GM11168 (cell line): ENCODE measurements around the gene ZNF473.

Experiments
- in situ Hi-C: fragments of 300-500 bp; cut with MboI; formaldehyde crosslinking; loops from one replicate; pipeline ENCODE4 v1.12.0; 2022; ENCODE audit warnings: low sequenced_read_pairs; ENCODE audit not compliant: unreplicated experiment

The ZNF473 gene

GRCh38 chr19:50025794-50026549, at the start of gene ZNF473:
Gene ZNF473, plus strand, starts transcription at chr19:50026005. Its CDS starts 5,078 bp downstream, at chr19:50031083.
- in situ Hi-C loops, result no loop called here

GRCh38 chr19:49976496-49976895, 49.3 kb upstream of the ZNF473 start:
- in situ Hi-C loops, result no loop called here

DNA sequence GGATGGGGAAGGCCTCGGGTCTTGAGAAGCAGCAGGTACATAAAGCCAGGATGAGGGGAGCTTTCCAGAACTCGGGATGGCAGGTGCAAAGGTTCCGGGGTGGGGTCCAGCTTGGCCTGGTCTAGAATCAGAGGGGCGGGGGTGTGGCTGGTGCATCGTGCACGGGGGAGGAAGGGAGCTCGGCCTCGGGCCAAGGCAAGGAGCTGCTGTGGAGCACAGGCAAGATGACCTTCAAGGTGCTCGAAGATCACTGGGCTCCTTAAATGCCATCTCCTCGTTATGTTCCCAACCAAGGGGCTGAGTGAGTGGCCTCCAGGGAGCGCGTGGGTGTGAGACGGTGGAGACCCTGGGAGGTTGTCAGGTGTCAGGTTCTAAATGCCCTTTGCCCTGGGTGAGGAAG, 48.7 kb upstream of the ZNF473 start:
- in situ Hi-C loops, result no loop called here

GRCh38 chr19:49977881-49978280, 47.9 kb upstream of the ZNF473 start:
- in situ Hi-C loops, result no loop called here

DNA sequence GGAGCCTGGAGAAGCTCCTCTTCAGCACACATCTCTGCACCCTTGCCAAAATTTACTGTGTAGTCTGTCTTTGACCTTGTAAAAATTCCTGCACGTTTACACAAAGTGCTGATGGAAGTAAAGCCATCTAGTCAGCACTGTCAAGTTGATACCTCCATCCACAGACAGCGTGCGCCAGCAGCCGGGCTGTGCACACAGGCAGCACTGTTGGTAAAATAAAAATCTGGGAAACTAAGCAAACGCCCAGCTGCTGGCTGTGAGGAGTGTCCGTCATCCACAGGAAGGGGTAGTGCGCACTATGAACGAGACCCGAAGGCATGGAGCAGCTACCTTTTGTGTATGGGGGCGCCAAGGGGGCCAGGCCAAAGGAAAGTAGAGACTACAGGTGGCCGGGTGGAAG, 47.5 kb upstream of the ZNF473 start:
- in situ Hi-C loops, result no loop called here

DNA sequence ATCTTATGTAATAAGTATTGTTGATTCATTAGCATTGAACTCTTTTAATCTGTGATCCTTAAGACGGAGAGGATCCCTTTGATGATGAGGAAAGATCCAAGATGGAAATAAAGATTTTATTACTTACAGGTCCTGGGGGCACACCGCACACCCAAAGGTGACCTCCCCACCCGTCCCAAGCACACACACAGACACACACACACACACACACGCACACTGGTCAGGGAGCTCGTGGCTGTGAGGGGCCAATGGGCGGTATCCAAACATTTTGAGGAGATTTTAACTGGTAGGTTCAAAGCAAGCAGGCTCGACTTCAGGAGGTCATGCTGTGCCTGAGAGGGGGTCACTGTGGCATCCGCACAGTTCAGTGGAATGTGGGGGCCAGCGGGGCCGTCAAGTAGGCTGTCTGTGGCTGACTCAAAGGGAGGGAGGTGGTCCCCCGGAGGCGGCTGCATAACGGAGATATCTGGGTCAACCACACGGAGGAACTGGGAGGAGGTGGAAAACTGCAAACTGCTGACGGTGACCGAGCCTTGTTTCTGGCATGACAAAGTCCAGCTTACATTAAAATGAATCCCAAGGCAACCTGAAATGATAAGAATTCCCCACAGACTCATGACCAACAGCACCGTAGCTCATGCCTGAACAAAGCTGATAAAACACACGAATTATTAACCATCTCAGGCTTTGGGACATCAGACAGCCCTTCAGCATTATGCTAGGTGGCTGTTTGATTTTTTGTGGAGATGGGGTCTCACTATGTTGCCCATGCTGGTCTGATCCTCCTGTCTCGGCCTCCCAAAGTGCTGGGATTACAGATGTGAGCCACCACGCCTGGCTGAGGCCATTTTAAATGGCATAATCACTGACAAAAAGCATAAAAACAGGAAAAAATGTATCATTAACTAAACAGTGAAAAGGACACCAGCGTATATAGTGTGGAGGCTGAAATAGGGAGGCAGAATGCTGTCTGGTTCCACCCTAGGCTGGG, 43.9 kb upstream of the ZNF473 start:
- in situ Hi-C loops, result loop anchor here (5.0 kb wide), 1 partner anchor 45 kb away; no protein-coding TSS in a partner anchor

DNA sequence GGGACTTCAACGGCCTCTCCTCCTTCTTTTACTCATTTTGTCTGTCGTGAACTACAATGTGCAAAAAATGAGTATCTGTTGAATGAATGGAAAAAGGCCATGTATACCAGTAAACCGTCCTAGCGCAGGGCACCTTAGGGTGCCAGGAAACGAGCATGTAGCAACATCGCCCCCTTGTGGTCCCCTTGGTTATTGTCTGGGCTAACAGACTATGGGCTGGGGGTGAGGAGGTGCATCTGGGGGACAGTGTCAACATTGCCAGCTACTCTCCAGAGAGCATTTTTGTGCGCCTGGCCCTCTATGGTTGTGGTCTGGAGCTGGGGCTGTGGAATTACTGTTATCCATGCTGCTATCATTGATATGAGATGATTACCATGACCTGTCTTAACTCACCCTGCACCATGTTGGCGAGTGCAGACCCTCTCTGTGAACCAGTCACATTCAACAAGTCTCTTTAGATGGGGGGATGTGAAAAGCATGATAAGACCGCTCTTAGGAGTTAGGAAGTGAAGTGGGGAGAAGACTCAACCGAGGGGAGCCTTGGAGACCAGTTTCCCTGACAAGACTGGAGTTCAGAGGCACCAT, 42.1 kb upstream of the ZNF473 start:
- in situ Hi-C loops, result loop anchor here (5.0 kb wide), 1 partner anchor 46 kb away; no protein-coding TSS in a partner anchor

- in situ Hi-C loops, result loop anchor here (5.0 kb wide), 1 partner anchor 47 kb away; no protein-coding TSS in a partner anchor
These were observed 41.3 kb upstream of the ZNF473 start for GRCh38 chr19:49984491-49984890.

DNA sequence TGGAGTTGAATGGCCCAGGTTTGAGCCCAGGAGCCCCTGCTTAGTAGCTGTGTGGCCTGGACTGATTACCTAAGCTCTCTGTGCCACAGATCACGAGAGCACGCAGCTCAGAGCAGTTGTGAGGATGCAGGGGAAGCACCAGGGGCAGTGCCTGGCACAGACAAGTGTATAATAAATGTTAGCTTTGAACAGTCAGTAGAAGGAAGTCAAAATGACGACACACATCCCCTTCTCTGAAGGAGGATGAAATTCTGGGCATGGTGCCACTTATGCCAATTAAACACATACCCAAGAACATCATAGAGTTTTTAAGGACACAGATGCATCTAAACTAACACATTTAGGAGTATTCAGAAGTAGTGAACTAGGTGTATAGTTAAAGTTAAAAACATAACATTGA, 39.9 kb upstream of the ZNF473 start:
- in situ Hi-C loops, result no loop called here

DNA sequence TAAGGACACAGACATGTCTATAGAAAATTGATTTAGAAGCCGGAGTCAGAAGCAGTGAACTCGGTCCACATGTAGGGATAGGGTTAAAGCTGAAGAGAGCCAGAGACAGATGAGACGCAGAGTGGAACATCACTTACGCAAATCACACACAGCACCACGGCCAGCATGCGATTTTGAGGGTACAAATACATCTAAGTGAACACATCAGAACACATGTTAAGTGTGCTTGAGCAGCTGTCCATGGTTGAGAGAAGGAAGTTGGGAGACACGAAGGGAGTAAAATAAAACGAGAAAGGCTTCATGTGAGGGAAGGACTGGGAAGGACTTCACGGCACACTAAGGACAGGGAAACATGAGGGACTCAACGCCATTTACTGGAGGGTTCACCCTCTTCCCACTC, 39.5 kb upstream of the ZNF473 start:
- in situ Hi-C loops, result no loop called here

- in situ Hi-C loops, result no loop called here
These were observed 38.6 kb upstream of the ZNF473 start for GRCh38 chr19:49987159-49987698.

DNA sequence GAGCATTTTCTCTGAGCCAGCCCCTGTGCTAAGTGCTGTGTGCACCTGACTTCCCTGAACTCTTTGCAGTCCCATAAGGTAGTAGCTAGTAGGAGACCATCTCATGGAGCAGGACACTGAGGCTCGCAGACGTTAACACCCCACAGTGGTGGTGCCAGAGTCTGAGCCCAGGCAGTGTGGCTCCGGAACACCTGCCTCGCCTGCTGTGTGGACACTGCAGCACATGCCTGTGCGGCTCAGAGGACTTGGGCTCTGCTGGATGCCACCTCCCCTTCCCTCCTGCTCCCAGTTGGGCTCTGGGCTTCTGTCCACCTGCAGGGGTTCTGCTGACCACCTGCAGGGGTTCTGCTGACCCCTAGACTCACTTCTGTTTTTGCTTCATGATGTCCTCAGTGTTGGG, 37.8 kb upstream of the ZNF473 start:
- in situ Hi-C loops, result no loop called here

- in situ Hi-C loops, result no loop called here
These were observed 37.4 kb upstream of the ZNF473 start for GRCh38 chr19:49988433-49988832.

DNA sequence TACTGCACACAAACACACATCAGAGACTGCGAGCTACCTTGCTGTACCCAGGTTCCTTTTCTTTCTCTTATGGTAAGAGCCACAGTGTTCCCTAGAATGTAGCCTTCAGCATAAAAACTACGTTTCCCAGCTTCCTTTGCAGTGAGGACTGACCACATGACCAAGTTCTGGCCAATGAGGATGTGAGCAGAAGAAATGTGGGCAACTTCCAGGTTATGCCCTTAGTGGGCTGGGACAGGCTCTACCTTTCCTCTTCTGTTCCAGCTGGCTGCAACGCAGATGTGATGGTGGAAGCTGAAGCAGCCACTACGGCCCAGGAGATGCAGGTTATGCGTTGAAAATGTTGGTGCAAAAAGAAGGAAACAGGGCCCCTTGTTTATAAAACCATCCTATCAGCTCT, 28.1 kb upstream of the ZNF473 start:
- in situ Hi-C loops, result no loop called here

DNA sequence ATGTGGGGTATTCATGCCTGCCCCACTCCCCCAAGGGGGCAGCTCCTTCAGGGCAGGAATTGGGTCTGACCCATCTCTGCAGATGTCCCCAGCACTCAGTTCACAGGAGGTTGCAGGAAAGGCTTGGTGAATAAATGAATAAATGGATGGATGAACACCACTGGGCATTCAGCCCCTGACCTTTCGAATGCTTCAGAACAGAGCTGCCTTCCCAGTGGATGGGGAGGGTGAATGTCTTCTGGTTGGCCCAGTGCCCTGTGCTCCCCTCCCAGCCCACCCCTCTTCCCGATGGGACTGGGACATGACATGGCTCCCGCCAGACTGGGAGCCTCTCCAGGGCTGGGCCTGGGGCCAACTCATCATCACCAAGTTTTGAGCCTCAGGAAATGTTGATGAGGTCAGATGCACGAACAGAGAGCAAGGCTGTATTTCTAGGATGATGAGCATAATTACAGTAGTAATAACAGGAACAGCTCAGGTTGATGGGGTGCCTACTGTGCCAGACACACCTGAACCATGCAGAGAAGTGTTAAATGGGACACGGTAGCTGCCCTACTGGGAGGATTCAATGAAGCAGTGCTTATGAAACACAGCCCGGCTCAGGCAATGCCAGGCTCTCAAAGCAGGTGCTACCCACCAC, 26.3 kb upstream of the ZNF473 start:
- in situ Hi-C loops, result no loop called here

GRCh38 chr19:50000038-50000840, 25.6 kb upstream of the ZNF473 start:
- in situ Hi-C loops, result no loop called here

DNA sequence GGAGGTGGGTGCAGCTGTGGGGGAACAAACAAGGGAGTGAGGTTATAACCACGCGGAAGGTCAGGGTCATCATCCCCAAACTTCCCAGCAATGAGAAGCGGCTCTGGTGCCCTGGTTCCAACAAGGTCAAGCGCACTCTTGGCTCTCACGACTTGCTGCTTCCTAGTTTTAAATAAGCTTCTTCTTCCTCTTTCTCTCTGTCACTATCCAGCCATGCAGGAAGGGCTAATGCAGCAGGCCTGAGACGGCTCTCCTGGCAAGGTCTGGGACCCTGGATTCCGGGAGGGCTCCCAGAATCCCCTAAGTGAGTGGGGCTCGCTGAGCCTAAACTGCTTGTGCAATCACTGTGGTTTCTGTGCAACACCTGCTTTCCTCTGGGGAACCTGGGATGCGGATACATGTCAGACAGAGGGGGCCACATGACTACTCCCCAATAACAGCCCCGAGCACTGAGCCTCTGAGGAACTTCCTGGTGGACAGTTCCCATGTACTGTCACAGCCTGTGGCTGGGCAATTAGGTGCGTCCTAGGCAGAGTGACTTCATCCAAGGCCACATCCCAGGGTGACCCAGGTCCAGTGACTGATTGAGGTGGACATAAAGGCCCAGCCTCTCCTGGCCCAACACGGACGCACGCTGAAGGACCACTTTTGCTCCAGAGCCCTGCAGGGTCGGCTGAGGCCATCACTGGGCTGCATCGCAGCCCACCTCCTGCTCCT, 24.8 kb upstream of the ZNF473 start:
- in situ Hi-C loops, result no loop called here

GRCh38 chr19:50001775-50002174, 24.0 kb upstream of the ZNF473 start:
- in situ Hi-C loops, result no loop called here
